Spleen (tissue), 11 donors: ENCODE data around the gene DNAH6. TPM values are rescaled to one million over a fixed set of nuclear protein-coding genes. Genes with fewer than 3 reads are reported as not detected.
"Not testable (repeated sequence)": the region's sequence is repeated elsewhere in the genome, so short reads cannot be mapped to it uniquely, and the experiment has no call there.

ENCODE experiments used
- DNase-seq: peaks from one replicate; pipeline ENCODE4 v3.0.0-alpha.2; 2020
- H3K27ac ChIP-seq, 8 donors: fragments of 200-600 bp; sonication (generic) in 7 of 8; 1 replicate in 4 of 8; 2 replicates in 4 of 8; pipeline versions ENCODE4 v1.5.0 to v1.8.0; 2016 to 2021; ENCODE audit warnings: inconsistent platforms in 4 of 8, mild to moderate bottlenecking in 4 of 8, moderate library complexity in 1 of 8
- H3K27me3 ChIP-seq, 7 donors: fragments of 200-600 bp; sonication (generic) in 6 of 7; replicated peaks in 1 of 7; 1 replicate in 4 of 7; 2 replicates in 3 of 7; pipeline versions ENCODE4 v1.5.0 to v1.8.0; 2016 to 2021; ENCODE audit warnings: inconsistent platforms in 3 of 7, mild to moderate bottlenecking in 1 of 7
- H3K36me3 ChIP-seq, 6 donors: fragments of 200-600 bp; sonication (generic) in 5 of 6; 1 replicate in 4 of 6; 2 replicates in 2 of 6; pipeline versions ENCODE4 v1.5.0 to v1.8.0; 2016 to 2021; ENCODE audit warnings: inconsistent platforms in 2 of 6
- H3K4me1 ChIP-seq, 6 donors: fragments of 200-600 bp; sonication (generic) in 5 of 6; 1 replicate in 3 of 6; 2 replicates in 3 of 6; pipeline versions ENCODE4 v1.5.0 to v1.8.0; 2016 to 2021; ENCODE audit warnings: inconsistent platforms in 3 of 6
- H3K4me3 ChIP-seq, 8 donors: fragments of 200-600 bp; sonication (generic) in 7 of 8; 1 replicate in 4 of 8; 2 replicates in 4 of 8; pipeline versions ENCODE4 v1.5.0 to v1.8.0; 2016 to 2021; ENCODE audit warnings: inconsistent platforms in 4 of 8, mild to moderate bottlenecking in 4 of 8, moderate library complexity in 2 of 8
- H3K9me3 ChIP-seq, 8 donors: fragments of 200-600 bp; sonication (generic) in 7 of 8; 1 replicate in 4 of 8; 2 replicates in 4 of 8; pipeline versions ENCODE4 v1.5.0 to v1.8.0; 2016 to 2021; ENCODE audit warnings: inconsistent platforms in 4 of 8
- CTCF ChIP-seq, 11 experiments: fragments of 200-600 bp in 7 of 11; fragments of 450-650 bp in 4 of 11; sonication (generic) in 4 of 11; IDR thresholded peaks in 8 of 11; conservative IDR thresholded peaks in 3 of 11; 1 replicate in 7 of 11; 2 replicates in 4 of 11; pipeline versions ENCODE4 v1.4.0 to v1.8.0; 2016 to 2021; ENCODE audit warnings: antibody characterized with exemption in 11 of 11, inconsistent platforms in 4 of 11, mild to moderate bottlenecking in 1 of 11
- POLR2A ChIP-seq, 3 donors: fragments of 450-650 bp; IDR thresholded peaks; one replicate each; pipeline ENCODE4 v1.5.1; 2017; ENCODE audit warnings: antibody characterized with exemption in 3 of 3, mild to moderate bottlenecking in 1 of 3
- POLR2AphosphoS5 ChIP-seq, 3 donors: sonication (generic); formaldehyde crosslinking; IDR thresholded peaks; one replicate each; pipeline ENCODE4 v1.5.1; 2017; ENCODE audit warnings: antibody characterized with exemption in 3 of 3
- WGBS, 5 donors: extraction: QIAGEN DNeasy Blood & Tissue Kit in 3 of 5; methylation state at CpG; one replicate each; pipeline versions ENCODE4 v1.1.5 to v1.1.7; 2013 to 2018; 5-methylcytosine and 5-hydroxymethylcytosine counted together
- intact Hi-C: fragments of 100-400 bp; cut with DNase I; formaldehyde crosslinking; loops from one replicate; pipeline ENCODE4 v1.15.0; 2023; ENCODE audit warnings: low total_unique reads
- polyA plus RNA-seq, 3 donors: library from polyadenylated mRNA; stranded (reverse); fragments of 200-250 nt; gene quantifications; one replicate each; pipeline ENCODE4 v1.2.1, GENCODE V29; 2013
- total RNA-seq, 7 donors: library from RNA; depleted of rRNA in 3 of 7; stranded (reverse); fragments of >200 nt in 3 of 7; fragmentation: NEBNext Ultra II Directional in 4 of 7; extraction: Animal tissue kit (Norgen Biotek cat#: 25700) in 4 of 7; gene quantifications; one replicate each; pipeline versions ENCODE4 v1.1.0 to v1.2.1, GENCODE V29; 2016 to 2021
- donor health status: healthy with polysubstance abuse.
- donor health status: DM: no; HTN: no; CAD: no; lungs with moderate emphysema.
- donor health status: DM: no; HTN: no; CAD: no.
- donor health status: Bipolar disorder and iron deficiency.
- donor health status: healthy.
- donor health status: DM: no; HTN: no; CAD: no.
- donor health status: DM: yes; HTN: yes; CAD: no.

DNAH6 gene
- total and polyA plus RNA-seq, 10 donors = 0.02 to 1.1 (median 0.43) TPM; not detected in 1

- H3K36me3 ChIP-seq = no peaks in the 10 kb centered on the region
- TF ChIP-seq CTCF (IDR thresholded peaks at IDR 0.05 in 8 of 11, conservative IDR thresholded peaks at IDR 0.05 in 3 of 11) (no peak), POLR2AphosphoS5 (IDR thresholded peaks at IDR 0.05) (no peak), POLR2A (IDR thresholded peaks at IDR 0.05) (no peak)
- intact Hi-C loops = no loop called here
- H3K27me3 ChIP-seq = no peaks in the 10 kb centered on the region
- DNase-seq = no peak
- H3K9me3 ChIP-seq = no peaks in the 10 kb centered on the region
- H3K4me1 ChIP-seq = peaks cover 0 to 30% (median 5%) of the 10 kb centered on the region in 6 donors
- 70 to 92% (median 83%) methylated on average over 6 of the region's 6 CpGs for WGBS, 5 donors
- peak overlapping the region in 1 of 8 donors; percentile 9 for H3K27ac ChIP-seq
- H3K4me3 ChIP-seq = no peak overlapping the region
Measured at GRCh38 chr2:84862006-84862405, 345.7 kb downstream of the DNAH6 start.

DNA sequence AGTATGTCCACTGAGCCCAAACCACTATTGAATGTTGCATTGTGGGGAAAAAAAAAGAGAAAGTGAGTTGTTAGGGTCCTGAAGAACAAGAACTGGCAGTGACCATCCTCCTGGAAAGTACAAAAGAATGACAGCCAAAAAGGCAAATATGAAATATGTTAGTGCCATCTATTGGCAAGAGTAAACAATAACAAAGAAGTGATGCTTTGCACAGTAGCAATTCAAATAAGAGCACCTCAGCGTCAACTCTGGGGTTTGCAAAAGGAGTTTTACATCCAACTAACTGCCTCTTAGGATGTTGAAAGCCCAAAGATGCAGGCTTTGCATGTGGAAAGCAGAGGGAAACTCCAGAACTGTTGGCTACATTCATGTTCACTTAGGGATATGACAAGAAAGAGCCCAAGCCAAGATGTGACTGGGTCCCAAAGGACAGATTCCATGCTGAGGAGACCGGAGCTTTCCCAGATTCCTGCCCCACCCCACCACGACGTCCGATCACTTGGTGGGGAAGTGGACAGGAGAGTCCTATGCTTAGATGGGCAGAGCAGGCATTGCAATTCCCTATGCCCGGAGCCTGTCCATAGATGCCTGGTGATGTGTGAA lies 349.0 kb downstream of the DNAH6 start:
- H3K4me3 ChIP-seq = no peak overlapping the region
- H3K27me3 ChIP-seq = no peaks in the 10 kb centered on the region
- TF ChIP-seq POLR2AphosphoS5 (IDR thresholded peaks at IDR 0.05) = no peak
- peak in 8 of 11 experiments; percentile 23 to 66 (median 54) for TF ChIP-seq CTCF (IDR thresholded peaks at IDR 0.05 in 8 of 11, conservative IDR thresholded peaks at IDR 0.05 in 3 of 11)
- intact Hi-C loops = loop anchor here (5.0 kb wide), 2 partner anchors 62 to 368 kb away; no protein-coding TSS in a partner anchor
- H3K9me3 ChIP-seq = no peaks in the 10 kb centered on the region
- DNase-seq = no peak
- H3K27ac ChIP-seq = peak overlapping the region in 1 of 8 donors; percentile 16
- H3K36me3 ChIP-seq = no peaks in the 10 kb centered on the region
- 57 to 68% (median 67%) methylated on average over 6 of the region's 6 CpGs for WGBS, 5 donors
- peaks cover 0 to 15% (median 1%) of the 10 kb centered on the region in 6 donors for H3K4me1 ChIP-seq

GRCh38 chr2:84866122-84866521 lies 349.8 kb downstream of the DNAH6 start:
- H3K9me3 ChIP-seq = no peaks in the 10 kb centered on the region
- peaks cover 0 to 15% (median 1%) of the 10 kb centered on the region in 6 donors for H3K4me1 ChIP-seq
- H3K27me3 ChIP-seq = no peaks in the 10 kb centered on the region
- 74 to 85% (median 81%) methylated on average over 3 of the region's 3 CpGs for WGBS, 5 donors
- intact Hi-C loops = loop anchor here (5.0 kb wide), 2 partner anchors 61 to 369 kb away; no protein-coding TSS in a partner anchor
- DNase-seq = no peak
- no peak overlapping the region for H3K4me3 ChIP-seq
- no peak overlapping the region for H3K27ac ChIP-seq
- H3K36me3 ChIP-seq = no peaks in the 10 kb centered on the region
- no peak for TF ChIP-seq CTCF (IDR thresholded peaks at IDR 0.05 in 8 of 11, conservative IDR thresholded peaks at IDR 0.05 in 3 of 11)
- no peak for TF ChIP-seq POLR2AphosphoS5 (IDR thresholded peaks at IDR 0.05)
- TF ChIP-seq POLR2A (IDR thresholded peaks at IDR 0.05) = no peak

DNA sequence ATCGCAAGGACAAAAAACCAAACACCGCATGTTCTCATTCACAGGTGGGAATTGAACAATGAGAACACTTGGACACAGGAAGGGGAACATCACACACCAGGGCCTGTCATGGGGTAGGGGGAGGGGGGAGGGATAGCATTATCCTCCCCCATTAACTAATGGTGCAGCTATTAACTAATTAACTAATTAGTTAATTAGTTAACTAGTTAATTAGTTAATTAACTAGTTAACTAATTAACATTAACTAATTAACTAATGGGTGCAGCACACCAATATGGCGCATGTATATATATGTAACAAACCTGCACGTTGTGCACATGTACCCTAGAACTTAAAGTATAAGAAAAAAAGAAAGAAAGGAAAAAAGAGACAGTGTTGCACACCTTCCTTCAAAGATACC lies 352.0 kb downstream of the DNAH6 start:
- H3K27ac ChIP-seq, H3K27me3 ChIP-seq, H3K36me3 ChIP-seq, H3K4me3 ChIP-seq, DNase-seq, H3K9me3 ChIP-seq: not testable (repeated sequence)
- WGBS, 5 donors = 90 to 100% (median 92%) methylated on average over 2 to 4 of the region's 4 CpGs
- peaks cover 0 to 15% (median 1%) of the 10 kb centered on the region in 6 donors for H3K4me1 ChIP-seq
- intact Hi-C loops = loop anchor here (5.0 kb wide), 2 partner anchors 59 to 371 kb away; no protein-coding TSS in a partner anchor

Other genes starting within 250 kb of the DNAH6 start
- 10 to 100 TPM; 39.2 to 58.3 (median 44.5) TPM for gene SUCLG1, start 57.2 kb upstream of the DNAH6 start, total RNA-seq
- 10 to 100 TPM; 42.7 to 55.0 (median 52.3) TPM for gene SUCLG1, start 57.2 kb upstream of the DNAH6 start, polyA plus RNA-seq